Keratinocyte (primary cell): ENCODE measurements around the gene SYCP1. TPM values are rescaled to one million over a fixed set of nuclear protein-coding genes. Genes with fewer than 3 reads are reported as not detected.

Source experiments
- DNase-seq: peaks from one replicate; pipeline ENCODE4 v3.0.0-alpha.2; 2011; ENCODE audit warnings: low read depth, missing footprints, low spot score
- FAIRE-seq: peaks from 2 replicates; lab custom pipeline; 2011; peaks lifted over from hg19 to GRCh38; lab: Jason Lieb, UNC
- H2AFZ ChIP-seq: 2 replicates; pipeline ENCODE4 v1.6.0; 2012; ENCODE audit warnings: low read length, control low read depth, inconsistent platforms; ENCODE audit not compliant: control insufficient read depth
- H3K27ac ChIP-seq: 2 replicates; pipeline ENCODE4 v1.5.1; 2011; ENCODE audit warnings: low read length; ENCODE audit not compliant: control insufficient read depth, insufficient read depth
- H3K27me3 ChIP-seq: 3 replicates; pipeline ENCODE4 v1.6.0; 2011; ENCODE audit warnings: low read length; ENCODE audit not compliant: control insufficient read depth, insufficient read depth; ENCODE audit errors: extremely low read depth
- H3K36me3 ChIP-seq, 2 experiments: 2 replicates in 1 of 2; 3 replicates in 1 of 2; pipeline ENCODE4 v1.5.1; 2011; ENCODE audit warnings: low read length in 2 of 2, mild to moderate bottlenecking in 1 of 2; ENCODE audit not compliant: control insufficient read depth in 2 of 2, insufficient read depth in 2 of 2; ENCODE audit errors: extremely low read depth in 1 of 2
- H3K4me1 ChIP-seq: 3 replicates; pipeline ENCODE4 v1.5.1; 2011; ENCODE audit warnings: low read length; ENCODE audit not compliant: control insufficient read depth, insufficient read depth; ENCODE audit errors: extremely low read depth
- H3K4me2 ChIP-seq: 3 replicates; pipeline ENCODE4 v1.6.0; 2011; ENCODE audit warnings: low read depth, low read length; ENCODE audit not compliant: control insufficient read depth, insufficient read depth; ENCODE audit errors: extremely low read depth
- H3K4me3 ChIP-seq, 3 experiments: fragments of 200-600 bp in 1 of 3; sonication (generic) in 1 of 3; 2 replicates in 2 of 3; 3 replicates in 1 of 3; pipeline ENCODE4 v1.5.1; 2011 to 2016; ENCODE audit warnings: low read length in 3 of 3, mild to moderate bottlenecking in 3 of 3, control low read depth in 2 of 3, inconsistent platforms in 1 of 3, low read depth in 1 of 3, mixed read lengths in 1 of 3, mixed run types in 1 of 3, moderate library complexity in 1 of 3; ENCODE audit not compliant: control insufficient read depth in 2 of 3, insufficient read depth in 2 of 3; ENCODE audit errors: extremely low read depth in 1 of 3
- H3K79me2 ChIP-seq: 2 replicates; pipeline ENCODE4 v1.6.0; 2012; ENCODE audit warnings: low read length; ENCODE audit not compliant: control insufficient read depth, insufficient read depth
- H3K9ac ChIP-seq: 3 replicates; pipeline ENCODE4 v1.6.0; 2011; ENCODE audit warnings: low read length; ENCODE audit not compliant: control insufficient read depth, insufficient read depth; ENCODE audit errors: extremely low read depth
- H3K9me1 ChIP-seq: 3 replicates; pipeline ENCODE4 v1.6.0; 2011; ENCODE audit warnings: low read length; ENCODE audit not compliant: control insufficient read depth, insufficient read depth; ENCODE audit errors: extremely low read depth
- H3K9me3 ChIP-seq: 2 replicates; pipeline ENCODE4 v1.5.1; 2012; ENCODE audit warnings: low read depth, low read length; ENCODE audit not compliant: control insufficient read depth
- H4K20me1 ChIP-seq: 3 replicates; pipeline ENCODE4 v1.6.0; 2011; ENCODE audit warnings: low read length; ENCODE audit not compliant: control insufficient read depth, insufficient read depth; ENCODE audit errors: extremely low read depth
- CTCF ChIP-seq, 3 experiments: IDR thresholded peaks in 1 of 3; conservative IDR thresholded peaks in 1 of 3; optimal IDR thresholded peaks in 1 of 3; 2 replicates in 2 of 3; 3 replicates in 1 of 3; pipeline versions ENCODE3 to v1.5.1; 2011; ENCODE audit warnings: low read length in 3 of 3, mild to moderate bottlenecking in 3 of 3, moderate library complexity in 2 of 3, control low read depth in 1 of 3, inconsistent platforms in 1 of 3; ENCODE audit not compliant: insufficient read depth in 2 of 3; ENCODE audit errors: extremely low read depth in 1 of 3
- EZH2 ChIP-seq: IDR thresholded peaks from one replicate; pipeline ENCODE4 v1.6.1; 2012; ENCODE audit warnings: inconsistent platforms, mild to moderate bottlenecking, low read length, moderate library complexity
- dilution Hi-C: fragments of 300-500 bp; cut with MboI; formaldehyde crosslinking; loops from one replicate; pipeline ENCODE4 v1.7.0; 2020; ENCODE audit warnings: low sequenced_read_pairs; ENCODE audit not compliant: extremely low pct_ligation_motif_present
- polyA plus RNA-seq, 5 experiments: library from polyadenylated mRNA; depleted of rRNA in 3 of 5; stranded (reverse) in 3 of 5; stranded (forward) in 1 of 5; unstranded in 1 of 5; fragments of >200 nt; gene quantifications; 1 replicate in 1 of 5; 2 replicates in 3 of 5; 3 replicates in 1 of 5; pipeline versions ENCODE4 v1.2.1 to v1.2.3, GENCODE V29; 2011 to 2012; ENCODE audit warnings: missing spikeins in 2 of 5, low read depth in 1 of 5, low replicate concordance in 1 of 5

Gene SYCP1
- polyA plus RNA-seq, 1 donor (not counting 4 experiments of a cell fraction or from before 2014, with no cell fraction given), result not detected

GRCh38 chr1:115040501-115040900 lies 185.8 kb downstream of the SYCP1 start:
- no peaks in the 10 kb centered on the region for H3K27me3 ChIP-seq
- H3K36me3 ChIP-seq, result no peaks in the 10 kb centered on the region
- no peak overlapping the region for H3K4me3 ChIP-seq
- H3K27ac ChIP-seq, result no peak overlapping the region
- no peak overlapping the region for H2AFZ ChIP-seq
- no peaks in the 10 kb centered on the region for H3K9me1 ChIP-seq
- TF ChIP-seq CTCF (optimal IDR thresholded peaks at IDR 0.05 in 1 of 3, IDR thresholded peaks at IDR 0.05 in 1 of 3, conservative IDR thresholded peaks at IDR 0.05 in 1 of 3; ENCODE audit: extremely low read depth in 1 of 3, insufficient read depth in 2 of 3, low read length in 3 of 3) (peak; percentile 23 to 46 (median 26)), EZH2 (no peak)
- dilution Hi-C loops, result no loop called here
- H3K79me2 ChIP-seq, result no peaks in the 10 kb centered on the region
- DNase-seq (no peak), FAIRE-seq (no peak)
- H3K9ac ChIP-seq, result no peak overlapping the region
- H3K4me1 ChIP-seq, result no peaks in the 10 kb centered on the region
- H3K9me3 ChIP-seq, result no peaks in the 10 kb centered on the region
- no peaks in the 10 kb centered on the region for H4K20me1 ChIP-seq
- H3K4me2 ChIP-seq, result no peak overlapping the region

- TF ChIP-seq EZH2, result no peak
- peak; percentile 52 to 72 (median 69) for TF ChIP-seq CTCF (optimal IDR thresholded peaks at IDR 0.05 in 1 of 3, IDR thresholded peaks at IDR 0.05 in 1 of 3, conservative IDR thresholded peaks at IDR 0.05 in 1 of 3; ENCODE audit: extremely low read depth in 1 of 3, insufficient read depth in 2 of 3, low read length in 3 of 3)
- Histone ChIP-seq H3K36me3 (no peaks in the 10 kb centered on the region), H3K27ac (no peak overlapping the region), H3K9me3 (no peaks in the 10 kb centered on the region), H3K27me3 (no peaks in the 10 kb centered on the region), H3K4me2 (no peak overlapping the region), H3K79me2 (no peaks in the 10 kb centered on the region), H2AFZ (no peak overlapping the region), H3K9ac (no peak overlapping the region), H3K4me3 (no peak overlapping the region), H4K20me1 (no peaks in the 10 kb centered on the region), H3K4me1 (no peaks in the 10 kb centered on the region), H3K9me1 (no peaks in the 10 kb centered on the region)
- dilution Hi-C loops, result no loop called here
- DNase-seq (no peak), FAIRE-seq (peak; percentile 59)
These were observed 187.0 kb downstream of the SYCP1 start for GRCh38 chr1:115041654-115042053.

Other genes with a start within 250 kb of the SYCP1 start
- 5.9 to 11.3 TPM (median 9.5 TPM) in 3 replicates for gene DENND2C, start 184.8 kb upstream of the SYCP1 start, polyA plus RNA-seq
- gene AMPD1, start 159.3 kb upstream of the SYCP1 start, polyA plus RNA-seq, result not detected in 3 replicates
- 24.5 to 49.5 TPM (median 42.1 TPM) in 3 replicates for gene NRAS, start 138.1 kb upstream of the SYCP1 start, polyA plus RNA-seq
- 190 to 268 TPM (median 249 TPM) in 3 replicates for gene CSDE1, start 96.9 kb upstream of the SYCP1 start, polyA plus RNA-seq
- gene SIKE1, start 74.2 kb upstream of the SYCP1 start, polyA plus RNA-seq, result 28.8 to 40.3 TPM (median 32.8 TPM) in 3 replicates
- gene TSHB, start 175.0 kb downstream of the SYCP1 start, polyA plus RNA-seq, result not detected in 3 replicates
- 0.26 to 1.1 TPM (median 0.37 TPM) in 3 replicates for gene TSPAN2, start 234.6 kb downstream of the SYCP1 start, polyA plus RNA-seq